ENCODE data around the gene WDHD1. TPM values are rescaled to one million over a fixed set of nuclear protein-coding genes. Genes with fewer than 3 reads are reported as not detected.

The WDHD1 gene
- polyA plus RNA-seq, 3 donors = 0.19 to 0.37 (median 0.30) TPM

GRCh38 chr14:54908190-54908589 is 118.7 kb downstream of the WDHD1 start:
- H3K4me3 ChIP-seq (replicated peaks in 1 of 3; ENCODE audit: low read depth in 2 of 3, low read length in 3 of 3) = peak overlapping the region in 1 of 3 experiments; percentile 40
- H3K4me1 ChIP-seq (ENCODE audit: control insufficient read depth in 1 of 2, insufficient read depth in 2 of 2, low read length in 2 of 2) = peaks cover 23 to 34% of the 10 kb centered on the region in 2 donors
- H4K20me1 ChIP-seq (ENCODE audit: insufficient read depth, low read length) = no peaks in the 10 kb centered on the region
- H3K27me3 ChIP-seq (ENCODE audit: control insufficient read depth in 2 of 2, insufficient read depth in 2 of 2, low read length in 2 of 2) = no peaks in the 10 kb centered on the region
- DNase-seq = peak; percentile 29 to 46 (median 37)
- H3K27ac ChIP-seq (ENCODE audit: low read depth in 1 of 2, low read length in 2 of 2) = no peak overlapping the region
- H2AFZ ChIP-seq (ENCODE audit: insufficient read depth, low read depth, low read length, poor library complexity, severe bottlenecking) = no peak overlapping the region
- peaks cover 35% of the 10 kb centered on the region for H3K4me1 Mint-ChIP-seq
- intact Hi-C loops (cut with micrococcal nuclease) = no loop called here
- H3K9ac ChIP-seq (ENCODE audit: insufficient read depth, low read length, poor library complexity, severe bottlenecking) = no peak overlapping the region
- peaks cover 0 to 2% (median 0%) of the 10 kb centered on the region in 3 donors for H3K27me3 Mint-ChIP-seq (ENCODE audit: low read depth in 3 of 3)
- no peaks in the 10 kb centered on the region for H3K36me3 Mint-ChIP-seq
- no peaks in the 10 kb centered on the region for H3K9me3 ChIP-seq (replicated peaks in 1 of 2; ENCODE audit: control insufficient read depth in 1 of 2, insufficient read depth in 1 of 2, low read length in 2 of 2)
- H3K79me2 ChIP-seq (ENCODE audit: insufficient read depth, low read length) = no peaks in the 10 kb centered on the region
- H3K36me3 ChIP-seq (replicated peaks in 1 of 2; ENCODE audit: control insufficient read depth in 1 of 2, insufficient read depth in 2 of 2, low read length in 2 of 2) = no peaks in the 10 kb centered on the region
- peak overlapping the region; percentile 7 to 82 (median 47) for H3K27ac Mint-ChIP-seq
- TF ChIP-seq, protein P1, sequence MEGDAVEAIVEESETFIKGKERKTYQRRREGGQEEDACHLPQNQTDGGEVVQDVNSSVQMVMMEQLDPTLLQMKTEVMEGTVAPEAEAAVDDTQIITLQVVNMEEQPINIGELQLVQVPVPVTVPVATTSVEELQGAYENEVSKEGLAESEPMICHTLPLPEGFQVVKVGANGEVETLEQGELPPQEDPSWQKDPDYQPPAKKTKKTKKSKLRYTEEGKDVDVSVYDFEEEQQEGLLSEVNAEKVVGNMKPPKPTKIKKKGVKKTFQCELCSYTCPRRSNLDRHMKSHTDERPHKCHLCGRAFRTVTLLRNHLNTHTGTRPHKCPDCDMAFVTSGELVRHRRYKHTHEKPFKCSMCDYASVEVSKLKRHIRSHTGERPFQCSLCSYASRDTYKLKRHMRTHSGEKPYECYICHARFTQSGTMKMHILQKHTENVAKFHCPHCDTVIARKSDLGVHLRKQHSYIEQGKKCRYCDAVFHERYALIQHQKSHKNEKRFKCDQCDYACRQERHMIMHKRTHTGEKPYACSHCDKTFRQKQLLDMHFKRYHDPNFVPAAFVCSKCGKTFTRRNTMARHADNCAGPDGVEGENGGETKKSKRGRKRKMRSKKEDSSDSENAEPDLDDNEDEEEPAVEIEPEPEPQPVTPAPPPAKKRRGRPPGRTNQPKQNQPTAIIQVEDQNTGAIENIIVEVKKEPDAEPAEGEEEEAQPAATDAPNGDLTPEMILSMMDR (IDR thresholded peaks at IDR 0.05) = no peak
- H3K4me2 ChIP-seq (replicated peaks; ENCODE audit: extremely low read depth, low read length, poor library complexity, severe bottlenecking) = peak overlapping the region; percentile 24
- H3K9me3 Mint-ChIP-seq = peaks cover 0 to 3% (median 0%) of the 10 kb centered on the region in 7 donors
- peak overlapping the region; percentile 17 to 43 for H3K4me3 Mint-ChIP-seq
- WGBS (ENCODE audit: insufficient coverage) = 0% methylated on average over 2 of the region's 4 CpGs

DNA sequence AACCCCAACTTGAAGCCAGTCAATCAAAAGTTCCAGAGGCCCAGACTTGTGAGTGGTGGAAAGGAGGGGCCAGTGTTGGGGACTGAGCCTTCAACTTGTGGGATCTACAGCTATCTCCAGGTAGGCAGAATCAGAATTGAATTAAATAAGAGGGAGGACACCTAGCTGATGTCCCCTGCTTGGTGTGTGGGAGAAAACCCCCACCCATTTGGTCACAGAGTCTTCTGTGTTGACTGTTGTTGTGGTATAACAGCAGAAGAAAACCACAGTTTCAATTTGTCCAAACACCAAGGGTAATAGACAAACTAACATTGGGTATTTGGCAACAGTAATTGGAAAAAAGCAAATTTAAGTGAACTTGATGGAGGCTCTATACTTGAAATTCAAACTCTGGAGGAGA is 120.8 kb downstream of the WDHD1 start:
- H3K9ac ChIP-seq (ENCODE audit: insufficient read depth, low read length, poor library complexity, severe bottlenecking) = no peak overlapping the region
- Mint-ChIP-seq H3K4me3 (no peak overlapping the region), H3K27me3 (ENCODE audit: low read depth in 3 of 3) (peaks cover 0 to 2% (median 0%) of the 10 kb centered on the region in 3 donors), H3K9me3 (peaks cover 0 to 2% (median 0%) of the 10 kb centered on the region in 7 donors), H3K36me3 (no peaks in the 10 kb centered on the region), H3K4me1 (peaks cover 38% of the 10 kb centered on the region), H3K27ac (no peak overlapping the region)
- no peak overlapping the region for H3K4me2 ChIP-seq (replicated peaks; ENCODE audit: extremely low read depth, low read length, poor library complexity, severe bottlenecking)
- intact Hi-C loops (cut with micrococcal nuclease) = no loop called here
- TF ChIP-seq, protein P1 (IDR thresholded peaks at IDR 0.05) = no peak
- peaks cover 30 to 40% of the 10 kb centered on the region in 2 donors for H3K4me1 ChIP-seq (ENCODE audit: control insufficient read depth in 1 of 2, insufficient read depth in 2 of 2, low read length in 2 of 2)
- no peaks in the 10 kb centered on the region for H3K36me3 ChIP-seq (replicated peaks in 1 of 2; ENCODE audit: control insufficient read depth in 1 of 2, insufficient read depth in 2 of 2, low read length in 2 of 2)
- H4K20me1 ChIP-seq (ENCODE audit: insufficient read depth, low read length) = peaks cover 9% of the 10 kb centered on the region
- no peaks in the 10 kb centered on the region for H3K9me3 ChIP-seq (replicated peaks in 1 of 2; ENCODE audit: control insufficient read depth in 1 of 2, insufficient read depth in 1 of 2, low read length in 2 of 2)
- no peak for DNase-seq
- H3K4me3 ChIP-seq (replicated peaks in 1 of 3; ENCODE audit: low read depth in 2 of 3, low read length in 3 of 3) = no peak overlapping the region
- no peak overlapping the region for H2AFZ ChIP-seq (ENCODE audit: insufficient read depth, low read depth, low read length, poor library complexity, severe bottlenecking)
- no peaks in the 10 kb centered on the region for H3K27me3 ChIP-seq (ENCODE audit: control insufficient read depth in 2 of 2, insufficient read depth in 2 of 2, low read length in 2 of 2)
- no peak overlapping the region for H3K27ac ChIP-seq (ENCODE audit: low read depth in 1 of 2, low read length in 2 of 2)
- peaks cover 9% of the 10 kb centered on the region for H3K79me2 ChIP-seq (ENCODE audit: insufficient read depth, low read length)
